Medulla oblongata (tissue), 1 donor: ENCODE results near the gene PCBD1.
"Not testable (repeated sequence)": the region's sequence is repeated elsewhere in the genome, so short reads cannot be mapped to it uniquely, and the experiment has no call there.

Source experiments
- DNase-seq: peaks from one replicate; pipeline ENCODE4 v3.0.0-alpha.2; 2015; ENCODE audit errors: extremely low spot score

Gene PCBD1

DNA sequence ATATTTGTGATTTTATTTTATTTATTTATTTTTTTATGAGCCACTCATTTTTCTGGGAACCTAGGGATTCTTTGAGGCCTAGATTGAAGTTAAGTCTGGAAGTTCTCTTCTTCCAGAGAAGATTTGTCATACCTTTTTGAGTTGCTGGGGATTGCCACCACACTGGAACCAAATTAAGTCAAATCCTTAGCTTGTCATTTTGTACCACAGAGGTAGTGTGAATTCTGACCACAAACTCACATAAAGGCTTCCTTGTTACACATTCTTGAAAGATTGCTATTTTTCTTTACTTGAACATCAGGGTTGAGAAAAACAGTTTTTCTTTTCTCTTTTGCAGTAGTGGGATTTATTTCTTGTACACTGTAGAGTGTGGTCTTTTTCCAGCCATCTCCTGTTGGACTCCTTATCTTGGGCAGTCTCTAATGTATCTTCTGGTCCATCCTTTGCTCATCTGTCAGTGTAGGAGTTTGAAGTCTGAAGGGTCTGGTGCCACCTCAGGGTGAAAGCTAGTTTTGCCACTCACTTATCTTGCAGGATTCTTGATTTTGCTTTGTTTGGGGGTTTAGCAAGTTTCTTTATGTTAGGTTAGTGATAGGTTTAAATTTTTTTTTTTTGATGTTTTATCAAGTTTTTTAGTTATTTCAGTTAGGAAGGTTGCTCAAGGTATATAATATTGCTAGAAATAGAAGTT, 24.8 kb downstream of the PCBD1 start:
- DNase-seq: no peak

- not testable (repeated sequence) for DNase-seq
These were observed 26.7 kb downstream of the PCBD1 start for GRCh38 chr10:70861495-70862197.

GRCh38 chr10:70858759-70859158, 29.6 kb downstream of the PCBD1 start:
- no peak for DNase-seq

DNA sequence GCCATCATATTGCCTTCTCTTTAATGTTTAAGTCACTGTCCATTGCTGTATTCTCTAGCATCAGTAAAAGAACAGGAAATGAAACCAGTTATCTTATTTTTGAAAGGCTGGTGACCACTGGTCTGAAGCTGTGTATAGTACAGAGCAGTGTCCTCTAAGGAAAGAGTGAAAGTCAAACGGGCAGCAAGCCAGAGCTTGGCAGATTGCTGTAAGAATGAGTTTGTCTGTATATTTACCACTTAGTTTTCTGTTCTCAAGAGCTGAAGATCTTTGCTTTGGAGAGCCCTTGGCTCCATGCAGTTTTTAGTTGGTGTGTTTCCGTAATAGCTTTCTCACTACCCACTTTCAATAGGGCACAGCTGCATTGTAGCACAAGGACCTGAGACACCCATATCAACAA, 31.9 kb downstream of the PCBD1 start:
- DNase-seq: peak; percentile 48

DNA sequence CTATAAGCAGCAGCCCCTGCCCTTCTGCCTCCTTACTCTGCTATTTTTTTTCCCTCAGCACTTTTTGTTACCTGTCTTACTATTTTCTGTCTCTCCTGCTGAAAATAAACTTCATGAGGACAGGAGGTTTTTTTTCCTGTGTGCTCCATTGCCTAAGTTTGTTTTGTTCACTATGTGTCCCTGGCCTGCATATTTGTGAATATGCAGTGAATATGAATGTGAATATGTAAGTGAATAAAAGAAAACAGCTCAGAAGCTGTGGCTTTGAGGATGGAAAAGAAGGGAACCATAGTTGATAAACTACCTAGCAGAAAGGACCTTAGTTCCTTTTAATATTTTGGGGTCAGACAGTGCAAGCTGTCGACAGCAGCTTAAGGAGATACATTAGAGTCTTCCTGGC, 34.9 kb downstream of the PCBD1 start:
- DNase-seq: no peak

GRCh38 chr10:70853038-70853437, 35.3 kb downstream of the PCBD1 start:
- no peak for DNase-seq

- DNase-seq: no peak
These were observed 36.5 kb downstream of the PCBD1 start for GRCh38 chr10:70851597-70852475.

DNA sequence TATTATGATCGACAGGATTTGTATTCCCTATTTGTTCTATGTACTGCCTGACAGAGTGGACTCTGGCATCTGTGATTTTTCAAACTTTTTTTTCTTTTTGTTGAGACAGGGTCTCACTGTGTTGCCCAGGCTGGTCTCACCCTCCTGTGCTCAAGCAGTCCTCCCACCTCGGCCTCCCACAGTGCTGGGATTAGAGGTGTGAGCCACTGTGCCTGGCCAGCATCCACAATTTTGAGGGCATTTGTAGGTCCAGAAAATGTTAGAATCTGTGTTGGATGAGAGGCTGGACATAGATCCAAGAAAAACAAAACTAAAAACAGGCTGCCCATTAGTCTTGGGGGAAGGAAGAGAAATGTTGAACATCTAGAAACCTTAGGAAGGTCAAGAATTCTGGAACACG, 38.3 kb downstream of the PCBD1 start:
- DNase-seq: no peak

- no peak for DNase-seq
These were observed 38.8 kb downstream of the PCBD1 start for GRCh38 chr10:70849582-70850016.

GRCh38 chr10:70847659-70848360, 40.6 kb downstream of the PCBD1 start:
- DNase-seq: no peak

GRCh38 chr10:70846795-70847194, 41.6 kb downstream of the PCBD1 start:
- DNase-seq: no peak

DNA sequence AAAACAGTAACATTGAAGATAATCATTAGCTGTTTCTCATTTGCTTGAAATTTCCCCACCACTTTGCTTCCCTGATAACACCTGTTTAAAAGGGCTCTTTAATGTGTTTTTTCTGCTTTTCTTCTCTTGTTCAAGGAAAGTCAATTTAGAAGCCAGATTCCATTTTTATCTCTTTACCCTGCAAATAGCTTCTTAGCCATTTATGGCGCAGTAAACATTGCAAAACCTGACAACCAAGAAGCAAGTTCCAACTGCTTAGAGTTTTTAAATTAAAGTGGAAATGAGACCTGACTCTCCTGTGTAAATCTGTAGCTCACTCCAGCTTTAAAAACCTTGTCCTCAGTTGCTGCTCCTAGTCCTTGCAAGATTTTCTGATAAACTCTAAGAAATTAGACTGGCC, 42.5 kb downstream of the PCBD1 start:
- no peak for DNase-seq

DNA sequence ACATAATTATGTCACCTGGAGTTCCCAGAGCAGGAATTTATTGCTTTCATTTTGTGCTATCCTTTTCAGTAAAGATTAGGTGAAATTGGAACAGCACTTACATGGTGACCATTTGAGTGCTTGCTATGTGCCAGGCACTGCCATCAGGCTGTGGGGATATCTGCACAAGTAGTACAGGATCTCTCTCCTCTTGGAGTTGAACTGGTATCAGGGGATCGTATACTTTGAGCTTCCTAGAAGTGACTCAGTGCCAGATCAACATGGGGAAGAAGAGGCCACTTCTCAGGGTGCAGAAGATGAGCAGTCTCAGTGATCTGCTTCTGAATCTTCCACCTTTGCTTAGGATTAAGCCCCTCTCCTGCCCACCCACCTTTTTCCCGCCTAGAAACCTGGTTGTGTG, 43.1 kb downstream of the PCBD1 start:
- DNase-seq: no peak

DNA sequence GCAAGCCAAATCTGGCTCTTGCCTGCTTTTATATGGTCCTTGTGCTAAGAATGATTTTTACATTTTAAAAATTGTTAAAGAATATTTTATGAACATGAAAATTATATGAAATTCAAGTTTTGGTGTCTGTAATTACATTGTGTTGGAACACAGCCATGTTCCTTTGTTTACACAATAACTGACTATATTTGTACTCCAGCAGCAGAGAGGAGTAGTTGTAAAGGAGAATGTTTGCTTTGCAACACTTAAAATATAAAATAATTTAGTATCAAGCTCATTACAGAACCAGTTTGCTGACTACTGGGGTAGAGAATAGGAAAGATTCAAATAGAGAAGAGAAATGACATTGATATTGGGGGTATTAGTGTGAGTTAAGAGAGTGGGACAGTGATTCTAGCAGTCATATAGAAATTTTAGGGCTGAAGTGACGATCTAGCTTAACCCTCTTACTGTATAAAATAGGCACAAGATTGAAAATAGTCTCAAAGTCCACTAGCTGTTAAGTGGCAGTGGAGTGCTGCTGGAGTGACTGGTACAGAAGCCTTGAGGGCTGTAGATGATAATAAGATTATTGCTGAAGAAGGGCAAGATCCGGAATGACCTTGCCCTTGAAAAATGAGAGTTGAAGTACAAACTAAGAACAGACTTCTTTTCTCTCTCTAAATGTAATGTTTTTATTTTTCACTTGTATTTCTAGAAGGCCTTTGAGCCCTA, 44.4 kb downstream of the PCBD1 start:
- DNase-seq: no peak

DNA sequence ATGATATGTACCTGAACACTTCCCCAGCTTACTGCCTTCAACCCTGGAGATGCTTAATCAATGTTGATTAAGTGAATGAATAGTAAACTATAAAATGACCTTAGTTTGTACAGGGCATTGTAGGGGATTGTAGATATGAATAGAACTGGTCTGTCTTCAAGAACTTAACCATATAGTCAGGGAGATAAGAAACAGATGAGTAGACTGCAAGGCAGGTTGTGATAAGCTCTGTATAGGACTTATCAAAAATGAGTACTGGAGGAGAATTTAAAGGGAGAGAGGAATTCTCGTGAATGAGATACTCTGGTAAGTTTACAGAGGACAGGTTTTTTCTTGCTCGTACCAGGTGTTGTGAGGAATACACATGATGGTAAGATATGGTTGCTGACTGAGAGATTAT, 45.0 kb downstream of the PCBD1 start:
- no peak for DNase-seq

GRCh38 chr10:70840836-70841235, 47.5 kb downstream of the PCBD1 start:
- no peak for DNase-seq

- no peak for DNase-seq
These were observed 50.0 kb downstream of the PCBD1 start for GRCh38 chr10:70838270-70838805.

GRCh38 chr10:70837660-70838059, 50.7 kb downstream of the PCBD1 start:
- no peak for DNase-seq

DNA sequence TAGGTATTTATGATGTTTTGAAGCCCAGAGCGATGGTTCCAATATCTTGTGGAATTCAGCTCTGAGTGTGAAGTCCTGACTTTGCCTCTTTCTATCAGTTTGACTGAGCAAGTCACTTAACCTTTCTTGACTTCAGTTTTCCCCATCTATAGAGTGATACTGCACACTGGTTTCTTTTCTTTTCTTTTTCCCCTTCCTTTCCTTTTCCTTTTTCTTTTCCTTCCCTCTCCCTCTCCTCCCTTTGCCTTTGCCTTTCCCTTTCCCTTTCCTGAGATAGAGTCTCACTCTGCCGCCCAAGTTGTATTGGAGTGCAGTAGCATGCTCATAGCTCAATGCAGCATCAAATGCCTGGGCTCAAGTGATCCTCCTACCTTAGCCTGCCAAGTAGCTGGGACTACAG, 52.0 kb downstream of the PCBD1 start:
- DNase-seq: no peak

GRCh38 chr10:70834441-70835151, 53.8 kb downstream of the PCBD1 start:
- DNase-seq: no peak
